Measurements from ENCODE around the gene KLHL10.

The KLHL10 gene

GRCh38 chr17:41895617-41896016, 58.0 kb downstream of the KLHL10 start:
- no peak for DNase-seq (ENCODE audit: low spot score)

- no peak for DNase-seq (ENCODE audit: low spot score)
These were observed 59.1 kb downstream of the KLHL10 start for GRCh38 chr17:41896726-41897125.
